Naive thymus-derived CD4-positive, alpha-beta T cell (primary cell): ENCODE data around the gene GALNT10. TPM values are rescaled to one million over a fixed set of nuclear protein-coding genes. Genes with fewer than 3 reads are reported as not detected.

Experiments
- ATAC-seq: fragments of 150-1000 bp; cut with Tn5 transposase; 2 replicates; pipeline ENCODE4 v1.10.0; 2021; ENCODE audit warnings: mild to moderate bottlenecking, moderate library complexity
- CTCF ChIA-PET: fragments of 350-600 bp; sonication (Branson Sonifier 250); formaldehyde crosslinking; loops from one replicate; lab custom pipeline; 2021; ENCODE audit warnings: antibody characterized with exemption; lab: Charles Lee
- POLR2A ChIA-PET: fragments of 350-600 bp; sonication (Branson Sonifier 250); formaldehyde crosslinking; loops from one replicate; lab custom pipeline; 2021; ENCODE audit warnings: antibody characterized with exemption, inconsistent platforms; lab: Charles Lee
- DNase-seq, 9 donors: peaks; one replicate each; pipeline versions ENCODE4 v3.0.0 to v3.0.0-alpha.2; 2020 to 2022; ENCODE audit warnings: mixed read lengths in 1 of 9
- H3K27ac ChIP-seq: one replicate; pipeline ENCODE4 v1.7.0; 2013; ENCODE audit warnings: mild to moderate bottlenecking, low read depth, low read length, moderate library complexity
- H3K27me3 ChIP-seq, 2 donors: one replicate each; pipeline ENCODE4 v1.7.0; 2013; ENCODE audit warnings: low read length in 2 of 2, mild to moderate bottlenecking in 2 of 2, moderate library complexity in 2 of 2; ENCODE audit not compliant: control insufficient read depth in 2 of 2, insufficient read depth in 2 of 2
- H3K36me3 ChIP-seq, 3 experiments: 1 replicate in 2 of 3; 2 replicates in 1 of 3; pipeline ENCODE4 v1.7.0; 2013; ENCODE audit warnings: low read length in 3 of 3, mild to moderate bottlenecking in 3 of 3, moderate library complexity in 1 of 3; ENCODE audit not compliant: insufficient read depth in 3 of 3, control insufficient read depth in 2 of 3
- H3K4me1 ChIP-seq, 2 donors: one replicate each; pipeline ENCODE4 v1.7.0; 2013; ENCODE audit warnings: low read length in 2 of 2, mild to moderate bottlenecking in 2 of 2, moderate library complexity in 1 of 2; ENCODE audit not compliant: control insufficient read depth in 2 of 2, insufficient read depth in 2 of 2
- H3K4me3 ChIP-seq: 2 replicates; pipeline ENCODE4 v1.7.0; 2013; ENCODE audit warnings: mild to moderate bottlenecking, low read length
- H3K9me3 ChIP-seq, 3 experiments: 1 replicate in 2 of 3; 2 replicates in 1 of 3; pipeline ENCODE4 v1.7.0; 2013; ENCODE audit warnings: low read length in 3 of 3; ENCODE audit not compliant: control insufficient read depth in 2 of 3
- H3K27ac Mint-ChIP-seq, 9 donors: one replicate each; pipeline ENCODE4 v1.8.0; 2020 to 2022; ENCODE audit warnings: mixed read lengths in 9 of 9, mild to moderate bottlenecking in 8 of 9, moderate library complexity in 5 of 9, inconsistent platforms in 2 of 9
- H3K27me3 Mint-ChIP-seq, 5 donors: one replicate each; pipeline ENCODE4 v1.8.0; 2021 to 2022; ENCODE audit warnings: mixed read lengths in 5 of 5, mild to moderate bottlenecking in 1 of 5
- H3K36me3 Mint-ChIP-seq, 5 donors: one replicate each; pipeline ENCODE4 v1.8.0; 2020 to 2022; ENCODE audit warnings: mixed read lengths in 5 of 5, mild to moderate bottlenecking in 3 of 5, inconsistent platforms in 1 of 5
- H3K4me1 Mint-ChIP-seq, 7 donors: one replicate each; pipeline ENCODE4 v1.8.0; 2020 to 2022; ENCODE audit warnings: mixed read lengths in 7 of 7, mild to moderate bottlenecking in 3 of 7, inconsistent platforms in 1 of 7
- H3K4me3 Mint-ChIP-seq, 10 donors: one replicate each; pipeline ENCODE4 v1.8.0; 2020 to 2022; ENCODE audit warnings: mild to moderate bottlenecking in 10 of 10, mixed read lengths in 10 of 10, moderate library complexity in 6 of 10, inconsistent platforms in 2 of 10
- H3K9me3 Mint-ChIP-seq, 11 donors: one replicate each; pipeline ENCODE4 v1.8.0; 2020 to 2022; ENCODE audit warnings: mixed read lengths in 11 of 11, mild to moderate bottlenecking in 4 of 11, inconsistent platforms in 1 of 11, moderate library complexity in 1 of 11
- intact Hi-C, 2 donors: fragments of 100-400 bp; cut with micrococcal nuclease; formaldehyde crosslinking; loops; one replicate each; pipeline ENCODE4 v1.15.1; 2023
- polyA plus RNA-seq, 2 donors: library from polyadenylated mRNA; unstranded; fragments of 300-500 nt; fragmentation: Illumina TruSeq; gene quantifications; one replicate each; pipeline ENCODE4 v1.2.3, GENCODE V29; 2021
- total RNA-seq, 6 experiments: library from RNA in 5 of 6; stranded (reverse) in 5 of 6; gene quantifications; 1 replicate in 5 of 6; 2 replicates in 1 of 6; pipeline ENCODE4 v1.2.3 and lab custom pipeline; 2021 to 2026

Gene GALNT10
- total and polyA plus RNA-seq, 7 experiments from 2014 or later = 6.2 to 56.4 (median 24.8) TPM

GRCh38 chr5:154176181-154176580, 14.4 kb upstream of the GALNT10 start:
- peaks cover 0 to 5% of the 10 kb centered on the region in 2 donors for H3K4me1 ChIP-seq
- Mint-ChIP-seq H3K27me3 (peaks cover 0 to 20% (median 11%) of the 10 kb centered on the region in 5 donors), H3K9me3 (no peaks in the 10 kb centered on the region), H3K27ac (peak overlapping the region in 1 of 9 donors; percentile 19), H3K4me3 (no peak overlapping the region), H3K36me3 (no peaks in the 10 kb centered on the region), H3K4me1 (peaks cover 0 to 34% (median 0%) of the 10 kb centered on the region in 7 donors)
- H3K27ac ChIP-seq = no peak overlapping the region
- no peak overlapping the region for H3K4me3 ChIP-seq
- ChIA-PET CTCF (no interaction called here), POLR2A (no interaction called here)
- DNase-seq (no peak), ATAC-seq (no peak)
- no peaks in the 10 kb centered on the region for H3K36me3 ChIP-seq
- H3K27me3 ChIP-seq = no peaks in the 10 kb centered on the region
- H3K9me3 ChIP-seq = no peaks in the 10 kb centered on the region
- intact Hi-C loops = no loop called here

- no peak overlapping the region for H3K27ac Mint-ChIP-seq
- H3K4me3 Mint-ChIP-seq = no peak overlapping the region
- H3K4me1 Mint-ChIP-seq = peaks cover 0 to 38% (median 0%) of the 10 kb centered on the region in 7 donors
- ChIA-PET POLR2A (no interaction called here), CTCF (interaction anchor here (0.9 to 4.0 kb wide), 3 partner anchors 11 to 106 kb away, joined by 4 to 19 read pairs (median 14); partner anchors contain the start of gene GALNT10)
- H3K4me3 ChIP-seq = no peak overlapping the region
- no peaks in the 10 kb centered on the region for H3K9me3 ChIP-seq
- no peak overlapping the region for H3K27ac ChIP-seq
- intact Hi-C loops = no loop called here
- no peaks in the 10 kb centered on the region for H3K36me3 ChIP-seq
- ATAC-seq = no peak
- no peak for DNase-seq
- peaks cover 0 to 5% of the 10 kb centered on the region in 2 donors for H3K4me1 ChIP-seq
- H3K27me3 Mint-ChIP-seq = peaks cover 0 to 22% (median 11%) of the 10 kb centered on the region in 5 donors
- no peaks in the 10 kb centered on the region for H3K9me3 Mint-ChIP-seq
- H3K27me3 ChIP-seq = no peaks in the 10 kb centered on the region
- H3K36me3 Mint-ChIP-seq = peaks cover 0 to 3% (median 0%) of the 10 kb centered on the region in 5 donors
Observed at GRCh38 chr5:154178661-154179060, 11.9 kb upstream of the GALNT10 start.

GRCh38 chr5:154179846-154180710, 10.5 kb upstream of the GALNT10 start:
- no peaks in the 10 kb centered on the region for H3K9me3 ChIP-seq
- DNase-seq (peak in 6 of 9 donors; percentile 28 to 61 (median 43)), ATAC-seq (peak; percentile 92)
- H3K4me3 ChIP-seq = no peak overlapping the region
- no peak overlapping the region for H3K27ac ChIP-seq
- Mint-ChIP-seq H3K4me3 (no peak overlapping the region), H3K27me3 (peaks cover 0 to 22% (median 11%) of the 10 kb centered on the region in 5 donors), H3K27ac (no peak overlapping the region), H3K4me1 (peaks cover 0 to 31% (median 0%) of the 10 kb centered on the region in 7 donors), H3K36me3 (peaks cover 0 to 7% (median 0%) of the 10 kb centered on the region in 5 donors), H3K9me3 (no peaks in the 10 kb centered on the region)
- CTCF ChIA-PET = interaction anchor here (0.7 to 4.0 kb wide), 7 partner anchors 10 to 205 kb away, joined by 3 to 19 read pairs (median 3); partner anchors contain the start of gene GALNT10
- POLR2A ChIA-PET = no interaction called here
- intact Hi-C loops = loop anchor here (1.0 to 2.0 kb wide), 6 partner anchors 9 to 1647 kb away; partner anchors contain the start of gene GALNT10 (in 1 of the 2)
- H3K4me1 ChIP-seq = peaks cover 0 to 5% of the 10 kb centered on the region in 2 donors
- no peaks in the 10 kb centered on the region for H3K27me3 ChIP-seq
- H3K36me3 ChIP-seq = no peaks in the 10 kb centered on the region

- no peaks in the 10 kb centered on the region for H3K36me3 ChIP-seq
- peaks cover 0 to 5% of the 10 kb centered on the region in 2 donors for H3K4me1 ChIP-seq
- Mint-ChIP-seq H3K27ac (no peak overlapping the region), H3K4me3 (no peak overlapping the region), H3K9me3 (no peaks in the 10 kb centered on the region), H3K27me3 (peaks cover 0 to 21% (median 11%) of the 10 kb centered on the region in 5 donors), H3K4me1 (peaks cover 0 to 31% (median 0%) of the 10 kb centered on the region in 7 donors), H3K36me3 (peaks cover 0 to 7% (median 0%) of the 10 kb centered on the region in 5 donors)
- intact Hi-C loops = loop anchor here in 1 of 2 donors (2.0 kb wide), 1 partner anchor 1648 kb away; no protein-coding TSS in a partner anchor
- POLR2A ChIA-PET = interaction anchor here (0.7 to 0.9 kb wide), 2 partner anchors 8 to 16 kb away, joined by 3 read pairs; no protein-coding TSS in a partner anchor
- ATAC-seq (no peak), DNase-seq (no peak)
- H3K27ac ChIP-seq = no peak overlapping the region
- H3K27me3 ChIP-seq = no peaks in the 10 kb centered on the region
- no peaks in the 10 kb centered on the region for H3K9me3 ChIP-seq
- no peak overlapping the region for H3K4me3 ChIP-seq
- CTCF ChIA-PET = interaction anchor here (0.9 to 4.0 kb wide), 5 partner anchors 9 to 108 kb away, joined by 3 to 19 read pairs (median 3); partner anchors contain the start of gene GALNT10
Observed at GRCh38 chr5:154181161-154181560, 9.4 kb upstream of the GALNT10 start.

GRCh38 chr5:154189256-154189818, 1.2 kb upstream of the GALNT10 start:
- Mint-ChIP-seq H3K4me1 (peaks cover 33 to 47% (median 40%) of the 10 kb centered on the region in 7 donors), H3K36me3 (peaks cover 0 to 21% (median 0%) of the 10 kb centered on the region in 5 donors), H3K9me3 (no peaks in the 10 kb centered on the region), H3K27me3 (peaks cover 0 to 12% (median 0%) of the 10 kb centered on the region in 5 donors), H3K4me3 (peak overlapping the region; percentile 82 to 93 (median 88)), H3K27ac (peak overlapping the region; percentile 71 to 89 (median 78))
- POLR2A ChIA-PET = interaction anchor here (0.6 to 4.2 kb wide), 8 partner anchors 8 to 150 kb away, joined by 3 to 26 read pairs (median 4); partner anchors contain the start of genes FAM114A2 and MFAP3
- H3K4me1 ChIP-seq = peaks cover 16 to 22% of the 10 kb centered on the region in 2 donors
- no peak for ATAC-seq
- H3K27ac ChIP-seq = no peak overlapping the region
- H3K36me3 ChIP-seq = peaks cover 0 to 5% (median 0%) of the 10 kb centered on the region in 3 experiments
- no peaks in the 10 kb centered on the region for H3K27me3 ChIP-seq
- no peaks in the 10 kb centered on the region for H3K9me3 ChIP-seq
- CTCF ChIA-PET = interaction anchor here (0.7 to 3.4 kb wide), 6 partner anchors 8 to 158 kb away, joined by 3 to 14 read pairs (median 4); no protein-coding TSS in a partner anchor
- H3K4me3 ChIP-seq = peak overlapping the region; percentile 94
- intact Hi-C loops = loop anchor here (1.0 to 2.0 kb wide), 2 partner anchors 9 to 13 kb away; no protein-coding TSS in a partner anchor
- no peak for DNase-seq
